IPS-20b (cell line): ENCODE measurements around the gene TNFRSF12A.

ENCODE experiments used
- H3K27ac ChIP-seq: one replicate; pipeline ENCODE4 v1.5.1; 2013; ENCODE audit warnings: low read length
- H3K27me3 ChIP-seq: 2 replicates; pipeline ENCODE4 v1.6.1; 2013; ENCODE audit warnings: mild to moderate bottlenecking, low read length, inconsistent platforms; ENCODE audit not compliant: insufficient read depth
- H3K36me3 ChIP-seq: 2 replicates; pipeline ENCODE4 v1.6.1; 2013; ENCODE audit warnings: low read depth, mild to moderate bottlenecking, inconsistent platforms, low read length, moderate library complexity; ENCODE audit not compliant: insufficient read depth
- H3K4me1 ChIP-seq: 2 replicates; pipeline ENCODE4 v1.6.1; 2013; ENCODE audit warnings: mild to moderate bottlenecking, control low read depth, inconsistent platforms, low read length, moderate library complexity; ENCODE audit not compliant: insufficient read depth
- H3K4me3 ChIP-seq: 2 replicates; pipeline ENCODE4 v1.5.1; 2013; ENCODE audit warnings: mild to moderate bottlenecking, low read length, inconsistent platforms
- H3K9ac ChIP-seq: 2 replicates; pipeline ENCODE4 v1.6.1; 2013; ENCODE audit warnings: low read depth, mild to moderate bottlenecking, inconsistent platforms, low read length, moderate library complexity
- H3K9me3 ChIP-seq: 2 replicates; pipeline ENCODE4 v1.6.1; 2013; ENCODE audit warnings: mild to moderate bottlenecking, low read depth, low read length, inconsistent platforms; ENCODE audit not compliant: insufficient read depth

TNFRSF12A gene, protein sequence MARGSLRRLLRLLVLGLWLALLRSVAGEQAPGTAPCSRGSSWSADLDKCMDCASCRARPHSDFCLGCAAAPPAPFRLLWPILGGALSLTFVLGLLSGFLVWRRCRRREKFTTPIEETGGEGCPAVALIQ

GRCh38 chr16:3020247-3020603 is at the start of gene TNFRSF12A:
TSS of gene TNFRSF12A (plus strand) at chr16:3020368. CDS start at chr16:3020398, 30 bp downstream.
- Histone ChIP-seq H3K4me1 (peaks cover 20% of the 10 kb centered on the region), H3K4me3 (peak within 1 kb of the TSS; percentile 92), H3K27ac (peak within 1 kb of the TSS; percentile 40), H3K9ac (peak within 1 kb of the TSS; percentile 97), H3K36me3 (peaks cover 23% of the 10 kb centered on the region; the same call in 1 of the 2 replicates), H3K9me3 (no peaks in the 10 kb centered on the region), H3K27me3 (peaks cover 5% of the 10 kb centered on the region; the same call in 1 of the 2 replicates)

DNA sequence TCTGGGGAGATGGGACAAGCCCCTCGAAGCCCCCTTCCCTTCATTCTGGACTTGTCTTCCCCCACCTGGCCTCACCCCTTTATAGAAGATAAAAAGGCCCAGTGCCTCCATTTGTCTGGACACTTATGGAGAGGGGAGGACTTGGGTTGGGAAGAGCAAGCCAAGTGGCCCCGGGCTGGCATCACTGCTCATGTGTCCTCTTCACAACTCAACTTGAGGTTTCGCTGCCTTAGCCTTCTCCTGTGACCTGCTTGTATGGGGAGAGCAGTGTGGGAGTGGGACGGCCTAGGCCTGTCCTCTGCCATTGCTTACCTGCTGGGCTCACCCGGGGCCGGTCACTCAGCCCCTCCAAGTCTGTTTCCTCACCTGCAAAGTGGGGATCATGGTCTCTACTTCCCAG is 49.6 kb upstream of the TNFRSF12A start:
- Histone ChIP-seq H3K4me1 (peaks cover 3% of the 10 kb centered on the region; the same call in 1 of the 2 replicates), H3K4me3 (peak overlapping the region; percentile 79), H3K36me3 (peaks cover 38% of the 10 kb centered on the region), H3K27me3 (peaks cover 33% of the 10 kb centered on the region), H3K9ac (peak overlapping the region; percentile 37; the same call in 1 of the 2 replicates), H3K9me3 (no peaks in the 10 kb centered on the region), H3K27ac (no peak overlapping the region)

DNA sequence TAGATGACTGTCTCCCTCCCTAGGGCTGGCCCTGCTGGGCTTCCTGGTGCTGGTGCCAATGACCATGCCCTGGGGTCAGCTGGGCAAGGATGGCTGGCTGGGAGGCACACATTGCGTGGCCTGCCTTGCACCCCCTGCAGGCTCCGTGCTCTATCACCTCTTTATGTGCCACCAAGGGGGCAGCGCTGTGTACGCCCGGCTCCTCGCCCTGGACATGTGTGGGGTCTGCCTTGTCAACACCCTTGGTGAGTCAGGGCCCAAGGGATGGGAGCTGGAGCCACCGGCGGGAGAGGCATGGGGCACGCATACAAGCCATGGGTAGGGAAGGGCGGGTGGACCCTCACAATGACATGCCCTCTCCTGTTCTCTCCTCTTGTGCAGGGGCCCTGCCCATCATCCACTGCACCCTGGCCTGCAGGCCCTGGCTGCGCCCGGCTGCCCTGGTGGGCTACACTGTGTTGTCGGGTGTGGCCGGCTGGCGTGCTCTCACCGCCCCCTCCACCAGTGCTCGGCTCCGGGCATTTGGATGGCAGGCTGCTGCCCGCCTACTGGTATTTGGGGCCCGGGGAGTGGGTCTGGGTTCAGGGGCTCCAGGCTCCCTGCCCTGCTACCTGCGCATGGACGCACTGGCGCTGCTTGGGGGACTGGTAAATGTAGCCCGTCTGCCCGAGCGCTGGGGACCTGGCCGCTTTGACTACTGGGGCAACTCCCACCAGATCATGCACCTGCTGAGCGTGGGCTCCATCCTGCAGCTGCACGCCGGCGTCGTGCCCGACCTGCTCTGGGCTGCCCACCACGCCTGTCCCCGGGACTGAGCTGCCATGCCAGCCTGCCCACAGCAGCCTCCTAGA is 48.8 kb upstream of the TNFRSF12A start:
- no peak overlapping the region for H3K27ac ChIP-seq
- no peaks in the 10 kb centered on the region for H3K9me3 ChIP-seq
- H3K4me3 ChIP-seq: no peak overlapping the region
- peaks cover 3% of the 10 kb centered on the region; the same call in 1 of the 2 replicates for H3K4me1 ChIP-seq
- peaks cover 46% of the 10 kb centered on the region for H3K36me3 ChIP-seq
- H3K9ac ChIP-seq: no peak overlapping the region
- H3K27me3 ChIP-seq: peaks cover 25% of the 10 kb centered on the region

DNA sequence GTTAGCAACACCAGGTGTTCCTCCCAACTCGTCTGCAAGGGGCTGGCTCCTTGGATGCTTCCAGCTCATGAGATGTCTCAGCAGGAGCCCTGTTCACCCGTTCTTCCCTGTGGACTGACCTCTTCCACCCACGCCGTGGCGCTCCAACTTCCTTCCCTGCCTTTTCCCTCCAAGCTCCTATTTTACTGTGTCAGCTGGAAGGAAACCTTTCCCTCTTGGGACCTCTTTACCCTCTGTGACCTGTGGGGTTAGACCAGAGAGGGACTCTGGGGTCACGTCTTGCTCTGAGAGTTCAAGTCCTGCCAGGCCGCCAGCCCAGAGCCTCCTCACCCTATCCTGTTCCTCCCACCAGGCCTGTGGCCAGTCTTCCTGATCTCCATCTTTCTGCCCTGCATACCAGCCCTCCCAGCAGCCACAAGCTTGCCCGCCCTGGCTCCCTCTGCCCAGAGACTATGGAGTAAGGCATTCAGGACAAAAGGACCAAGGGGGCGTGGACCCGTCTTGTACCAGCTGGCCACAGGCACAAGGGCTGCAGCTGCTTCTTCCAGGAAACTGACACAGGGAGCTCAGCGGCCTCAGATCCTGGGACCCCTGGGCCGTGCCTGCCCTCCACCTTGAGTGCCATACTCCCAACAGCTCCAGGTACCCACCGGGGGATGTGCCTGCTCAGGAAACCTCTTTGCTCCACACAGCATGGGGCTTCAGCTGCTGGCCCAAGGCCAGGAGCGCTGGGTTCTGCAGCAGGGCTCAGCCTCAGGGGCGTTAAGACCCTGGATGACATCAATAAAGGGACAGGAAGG is 48.0 kb upstream of the TNFRSF12A start:
- no peak overlapping the region for H3K4me3 ChIP-seq
- H3K4me1 ChIP-seq: peaks cover 3% of the 10 kb centered on the region; the same call in 1 of the 2 replicates
- no peaks in the 10 kb centered on the region for H3K9me3 ChIP-seq
- H3K9ac ChIP-seq: no peak overlapping the region
- no peak overlapping the region for H3K27ac ChIP-seq
- H3K36me3 ChIP-seq: peaks cover 54% of the 10 kb centered on the region
- peaks cover 17% of the 10 kb centered on the region for H3K27me3 ChIP-seq

DNA sequence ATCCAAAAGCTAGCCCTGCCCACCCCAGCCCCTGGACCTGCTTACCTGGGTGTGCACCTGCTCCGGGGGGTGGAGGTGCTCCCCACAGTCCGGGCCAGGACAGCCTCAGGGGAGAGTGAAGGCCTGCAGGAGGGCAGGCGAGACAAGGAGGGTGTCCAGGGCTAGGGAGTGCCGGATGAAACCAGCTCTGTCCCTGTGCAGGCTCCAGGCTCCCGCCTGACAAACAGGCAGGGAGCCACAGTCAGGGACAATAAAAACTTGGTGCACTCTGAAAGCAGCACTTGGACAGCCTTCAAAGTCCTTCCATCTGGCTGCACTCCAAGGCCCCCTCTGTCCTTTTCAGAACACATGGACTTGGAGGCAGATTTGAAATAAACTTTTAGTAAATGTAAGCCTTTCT is 47.1 kb upstream of the TNFRSF12A start:
- H3K9me3 ChIP-seq: no peaks in the 10 kb centered on the region
- peaks cover 3% of the 10 kb centered on the region; the same call in 1 of the 2 replicates for H3K4me1 ChIP-seq
- H3K4me3 ChIP-seq: no peak overlapping the region
- no peak overlapping the region for H3K27ac ChIP-seq
- H3K27me3 ChIP-seq: peaks cover 8% of the 10 kb centered on the region
- H3K36me3 ChIP-seq: peaks cover 63% of the 10 kb centered on the region
- H3K9ac ChIP-seq: no peak overlapping the region

DNA sequence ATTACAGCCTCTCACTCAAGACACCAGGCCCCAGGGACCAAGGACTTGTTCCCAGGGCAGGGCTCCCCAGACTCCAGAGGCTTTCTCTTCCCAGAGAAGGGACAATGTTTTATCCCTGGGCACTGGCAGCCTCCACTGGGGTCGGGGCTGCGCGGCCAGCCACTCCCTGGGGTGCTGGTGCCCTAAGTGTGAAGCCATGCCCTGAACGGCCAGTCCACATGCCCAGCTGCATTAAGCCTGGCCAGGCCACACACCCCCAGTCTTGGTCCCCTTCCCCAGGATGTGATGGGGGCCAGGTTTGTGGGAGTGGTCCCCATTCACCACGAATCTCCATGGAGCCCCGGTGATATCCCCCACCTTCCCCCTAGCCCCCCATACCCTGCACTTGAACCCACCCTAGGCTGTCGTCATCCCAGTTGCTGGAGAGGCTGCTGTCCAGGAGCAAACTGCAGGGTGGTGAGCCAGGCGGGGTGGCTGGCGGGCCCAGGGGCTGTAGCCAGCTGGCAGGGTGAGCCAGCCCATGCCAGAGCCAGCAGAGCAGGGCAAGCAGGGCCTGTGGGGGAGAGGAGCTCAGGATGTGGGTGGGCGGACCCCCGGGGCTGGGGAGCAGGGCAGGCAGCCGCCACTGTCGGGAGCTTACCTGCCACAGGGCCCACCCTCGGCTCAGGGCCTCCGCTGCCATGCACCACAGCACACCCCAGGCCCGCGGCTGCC is 46.4 kb upstream of the TNFRSF12A start:
- H3K27me3 ChIP-seq: peaks cover 1% of the 10 kb centered on the region
- H3K9me3 ChIP-seq: no peaks in the 10 kb centered on the region
- no peak overlapping the region for H3K27ac ChIP-seq
- H3K36me3 ChIP-seq: peaks cover 65% of the 10 kb centered on the region
- no peak overlapping the region for H3K9ac ChIP-seq
- no peak overlapping the region for H3K4me3 ChIP-seq
- no peaks in the 10 kb centered on the region for H3K4me1 ChIP-seq

DNA sequence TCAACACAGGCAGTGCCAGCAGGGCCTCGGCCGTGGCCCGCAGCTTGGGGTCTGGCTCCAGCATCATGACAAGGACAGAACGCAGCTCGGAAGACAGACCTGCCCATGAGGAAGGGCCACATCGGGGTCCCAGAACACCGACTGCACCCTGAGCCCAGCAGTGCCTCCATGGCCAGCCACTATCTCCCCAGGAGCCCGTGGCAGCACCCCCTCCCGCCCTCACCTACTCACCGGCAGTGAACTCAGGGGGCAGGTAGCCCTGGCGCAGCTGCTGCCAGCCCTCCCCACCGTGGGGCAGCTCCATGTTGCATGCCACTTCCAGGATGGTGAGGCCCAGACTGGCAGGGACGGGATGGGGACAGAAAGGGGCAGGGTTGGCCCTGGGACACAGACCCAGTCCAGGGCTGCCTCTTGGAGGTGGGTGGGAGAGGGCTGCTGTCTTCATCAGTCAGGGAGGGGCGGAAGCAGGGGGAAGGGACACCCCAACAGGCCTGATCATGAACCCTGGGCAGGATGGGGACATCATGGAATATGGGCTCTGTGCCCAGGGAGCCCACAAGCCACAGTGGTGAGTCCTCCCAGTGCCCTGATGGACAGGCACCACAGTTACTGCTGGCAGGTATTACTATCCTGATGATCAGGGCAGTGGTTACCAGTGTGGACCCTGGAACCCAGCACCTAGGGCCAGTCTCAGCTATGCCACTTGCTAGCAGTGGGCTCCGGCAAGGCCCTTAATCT is 45.7 kb upstream of the TNFRSF12A start:
- no peak overlapping the region for H3K9ac ChIP-seq
- no peak overlapping the region for H3K4me3 ChIP-seq
- no peaks in the 10 kb centered on the region for H3K9me3 ChIP-seq
- no peaks in the 10 kb centered on the region; the same call in 1 of the 2 replicates for H3K27me3 ChIP-seq
- no peak overlapping the region for H3K27ac ChIP-seq
- peaks cover 65% of the 10 kb centered on the region for H3K36me3 ChIP-seq
- H3K4me1 ChIP-seq: no peaks in the 10 kb centered on the region

- H3K27ac ChIP-seq: no peak overlapping the region
- H3K36me3 ChIP-seq: peaks cover 65% of the 10 kb centered on the region
These were observed 44.9 kb upstream of the TNFRSF12A start for GRCh38 chr16:2975161-2975795.

DNA sequence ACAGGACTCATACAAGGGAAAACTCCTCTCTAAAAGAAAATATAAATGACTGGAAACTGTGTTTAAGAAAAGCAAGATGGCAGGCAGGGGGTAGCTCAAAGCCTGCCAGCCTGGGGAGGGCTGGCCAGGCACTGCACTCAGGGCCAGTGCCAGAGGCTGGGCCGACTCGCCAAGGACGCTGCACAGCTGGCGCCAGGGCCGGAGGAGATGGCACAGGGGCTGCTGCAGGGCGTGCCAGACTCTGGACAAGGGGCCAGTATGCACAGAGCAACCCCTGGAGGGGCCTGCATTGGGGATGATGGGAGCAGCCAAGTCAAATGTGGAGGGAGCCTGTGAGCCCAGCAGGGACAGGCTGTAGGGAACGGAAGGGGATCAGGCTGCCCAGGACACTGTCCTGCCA is 44.0 kb upstream of the TNFRSF12A start:
- Histone ChIP-seq H3K9ac (no peak overlapping the region), H3K27ac (no peak overlapping the region), H3K27me3 (no peaks in the 10 kb centered on the region), H3K36me3 (peaks cover 65% of the 10 kb centered on the region), H3K9me3 (no peaks in the 10 kb centered on the region), H3K4me1 (peaks cover 3% of the 10 kb centered on the region; the same call in 1 of the 2 replicates), H3K4me3 (no peak overlapping the region)

More at GRCh38 chr16:2975161-2975795, 44.9 kb upstream of the TNFRSF12A start:
- Histone ChIP-seq H3K9ac (no peak overlapping the region), H3K4me3 (no peak overlapping the region), H3K4me1 (no peaks in the 10 kb centered on the region), H3K9me3 (no peaks in the 10 kb centered on the region), H3K27me3 (no peaks in the 10 kb centered on the region; the same call in 1 of the 2 replicates)

DNA sequence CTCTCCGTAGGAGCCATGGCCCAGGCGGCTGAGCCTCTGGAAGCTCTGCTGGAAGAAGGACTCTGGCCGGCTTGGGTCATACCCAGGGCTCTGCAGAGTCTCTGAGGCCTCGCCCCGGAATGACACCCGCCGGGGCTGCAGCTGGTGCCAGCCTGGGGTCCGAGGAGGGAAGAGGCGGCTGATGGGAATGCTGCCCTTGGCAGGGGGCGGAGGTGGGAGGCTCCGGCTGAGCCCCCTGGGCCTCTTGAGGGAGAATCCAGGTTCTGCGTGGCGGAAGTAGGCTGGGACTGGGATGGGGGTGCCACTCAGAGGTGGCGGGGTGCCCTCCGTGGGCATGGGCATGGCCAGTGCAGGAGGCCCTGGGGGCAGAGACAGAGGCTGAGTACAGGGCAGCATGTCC is 43.5 kb upstream of the TNFRSF12A start:
- Histone ChIP-seq H3K4me1 (peaks cover 7% of the 10 kb centered on the region; the same call in 1 of the 2 replicates), H3K9ac (no peak overlapping the region), H3K36me3 (peaks cover 65% of the 10 kb centered on the region), H3K27me3 (no peaks in the 10 kb centered on the region), H3K9me3 (no peaks in the 10 kb centered on the region), H3K4me3 (no peak overlapping the region), H3K27ac (no peak overlapping the region)
